ENCODE measurements around the gene GRAMD4. TPM values are rescaled to one million over a fixed set of nuclear protein-coding genes. Genes with fewer than 3 reads are reported as not detected.

The GRAMD4 gene
- total RNA-seq, 1 donor from 2014 or later: 36.8 TPM

DNA sequence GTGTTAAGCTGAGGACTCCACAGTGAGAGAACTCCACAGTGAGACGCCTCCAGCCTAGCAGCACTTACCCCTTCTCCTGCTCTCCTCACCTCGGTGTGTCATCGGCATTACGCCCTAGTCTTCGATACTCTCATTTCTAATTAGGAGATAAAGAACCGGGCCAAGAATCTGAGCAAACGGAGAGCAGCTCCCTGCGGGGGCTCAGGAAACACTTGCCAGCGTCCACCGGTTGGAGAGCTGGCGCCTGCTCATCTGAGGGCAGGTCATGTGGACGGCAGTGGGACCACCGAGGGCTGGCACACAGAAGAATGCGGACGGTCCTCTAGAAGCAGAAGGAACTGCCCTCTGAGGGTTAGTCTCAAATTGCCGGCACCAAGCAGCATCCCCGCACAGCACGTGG lies 104.9 kb downstream of the GRAMD4 start:
- no peak overlapping the region for H3K4me3 ChIP-seq (ENCODE audit: low read depth, low read length)
- TF ChIP-seq, protein P1, sequence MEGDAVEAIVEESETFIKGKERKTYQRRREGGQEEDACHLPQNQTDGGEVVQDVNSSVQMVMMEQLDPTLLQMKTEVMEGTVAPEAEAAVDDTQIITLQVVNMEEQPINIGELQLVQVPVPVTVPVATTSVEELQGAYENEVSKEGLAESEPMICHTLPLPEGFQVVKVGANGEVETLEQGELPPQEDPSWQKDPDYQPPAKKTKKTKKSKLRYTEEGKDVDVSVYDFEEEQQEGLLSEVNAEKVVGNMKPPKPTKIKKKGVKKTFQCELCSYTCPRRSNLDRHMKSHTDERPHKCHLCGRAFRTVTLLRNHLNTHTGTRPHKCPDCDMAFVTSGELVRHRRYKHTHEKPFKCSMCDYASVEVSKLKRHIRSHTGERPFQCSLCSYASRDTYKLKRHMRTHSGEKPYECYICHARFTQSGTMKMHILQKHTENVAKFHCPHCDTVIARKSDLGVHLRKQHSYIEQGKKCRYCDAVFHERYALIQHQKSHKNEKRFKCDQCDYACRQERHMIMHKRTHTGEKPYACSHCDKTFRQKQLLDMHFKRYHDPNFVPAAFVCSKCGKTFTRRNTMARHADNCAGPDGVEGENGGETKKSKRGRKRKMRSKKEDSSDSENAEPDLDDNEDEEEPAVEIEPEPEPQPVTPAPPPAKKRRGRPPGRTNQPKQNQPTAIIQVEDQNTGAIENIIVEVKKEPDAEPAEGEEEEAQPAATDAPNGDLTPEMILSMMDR (conservative IDR thresholded peaks at IDR 0.05; ENCODE audit: low read depth, low read length): no peak
- DNase-seq (ENCODE audit: low read depth): no peak

DNA sequence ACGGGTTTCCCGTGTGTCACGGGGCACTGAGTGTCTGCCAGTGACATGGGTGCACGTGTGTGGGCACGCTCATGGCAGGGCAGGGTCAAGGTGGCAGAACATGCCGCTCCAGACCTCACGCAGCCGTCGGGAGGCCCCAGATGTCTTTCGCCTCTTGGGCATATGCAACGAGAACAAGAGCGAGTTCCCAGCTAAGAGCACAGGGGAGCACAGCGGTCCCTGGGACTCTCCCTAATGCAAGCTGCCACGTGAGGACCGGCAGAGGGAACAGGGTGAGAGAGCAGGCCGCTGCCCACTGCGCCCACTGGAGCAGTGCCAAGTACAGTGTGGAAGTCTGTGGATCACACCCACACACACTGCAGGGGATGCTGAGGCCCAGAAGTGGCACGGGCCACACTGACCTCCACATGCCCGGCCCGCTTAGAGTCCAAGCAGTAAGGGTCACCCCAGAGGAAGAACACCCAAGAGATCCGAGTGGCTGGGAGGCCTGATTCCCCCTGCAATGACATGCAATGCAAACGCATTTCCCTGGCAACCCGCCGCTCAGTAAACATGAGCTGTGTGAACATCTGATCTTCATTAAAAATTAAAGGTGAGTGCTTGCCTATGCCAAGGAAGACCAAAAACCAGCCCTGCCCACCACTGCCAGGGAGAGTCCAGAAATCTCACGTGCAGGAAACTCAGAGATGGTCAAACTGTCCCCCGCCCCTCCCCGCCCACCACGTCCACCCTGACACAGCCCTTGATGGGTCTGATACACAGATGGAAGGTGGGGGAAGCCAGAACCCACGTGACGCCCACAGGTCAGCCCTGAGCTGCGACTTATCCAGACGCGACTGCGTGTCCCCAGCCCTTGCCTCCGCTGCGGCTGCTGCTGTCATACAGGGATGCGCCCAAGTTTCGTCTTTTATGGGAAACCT lies 106.1 kb downstream of the GRAMD4 start:
- no peak overlapping the region for H3K4me3 ChIP-seq (ENCODE audit: low read depth, low read length)
- TF ChIP-seq, protein P1 (conservative IDR thresholded peaks at IDR 0.05; ENCODE audit: low read depth, low read length): no peak
- no peak for DNase-seq (ENCODE audit: low read depth)

DNA sequence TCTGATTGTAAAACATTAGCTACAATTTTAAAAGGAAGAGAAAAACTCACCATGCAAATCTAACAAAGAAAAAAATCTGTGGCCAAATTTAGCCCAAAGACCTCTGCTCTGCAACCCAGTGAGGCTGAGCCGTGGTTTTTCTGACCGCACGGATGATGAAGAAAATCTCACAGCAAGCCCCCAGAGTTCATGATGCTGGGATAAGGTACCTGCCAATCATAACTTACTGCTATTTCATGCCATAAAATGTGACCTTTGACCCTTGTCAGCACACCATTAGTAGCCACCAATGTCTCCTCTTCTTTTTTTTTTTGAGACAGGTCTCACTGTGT lies 106.8 kb downstream of the GRAMD4 start:
- DNase-seq (ENCODE audit: low read depth): no peak
- H3K4me3 ChIP-seq (ENCODE audit: low read depth, low read length): no peak overlapping the region
- TF ChIP-seq, protein P1 (conservative IDR thresholded peaks at IDR 0.05; ENCODE audit: low read depth, low read length): no peak

DNA sequence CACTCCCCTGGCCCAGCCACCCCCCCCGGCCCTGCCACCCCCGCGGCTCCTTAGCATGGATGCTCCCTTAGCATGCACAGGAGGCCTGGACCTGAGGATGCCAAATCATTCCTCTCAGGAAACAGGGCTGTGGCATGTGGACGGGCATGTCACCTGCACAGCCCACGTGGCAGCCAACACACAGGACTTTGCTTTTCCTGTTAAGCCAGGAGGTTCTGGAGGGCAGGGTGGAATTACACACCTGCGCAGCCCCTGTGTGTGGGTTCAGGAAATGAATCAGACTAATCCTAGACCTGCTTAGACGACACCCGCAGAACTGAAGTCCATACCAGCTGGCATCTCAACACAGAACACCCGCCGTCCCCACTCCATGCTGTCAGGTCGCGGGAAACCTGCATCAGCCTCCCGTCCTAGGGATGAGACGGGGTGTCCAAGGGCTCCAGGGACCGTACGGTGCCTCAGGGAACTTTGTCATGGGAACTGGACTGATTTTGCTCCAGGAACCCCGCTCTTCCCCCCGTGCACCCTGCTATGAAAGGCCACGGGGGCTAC lies 107.7 kb downstream of the GRAMD4 start:
- no peak overlapping the region for H3K4me3 ChIP-seq (ENCODE audit: low read depth, low read length)
- no peak for DNase-seq (ENCODE audit: low read depth)
- TF ChIP-seq, protein P1 (conservative IDR thresholded peaks at IDR 0.05; ENCODE audit: low read depth, low read length): no peak

DNA sequence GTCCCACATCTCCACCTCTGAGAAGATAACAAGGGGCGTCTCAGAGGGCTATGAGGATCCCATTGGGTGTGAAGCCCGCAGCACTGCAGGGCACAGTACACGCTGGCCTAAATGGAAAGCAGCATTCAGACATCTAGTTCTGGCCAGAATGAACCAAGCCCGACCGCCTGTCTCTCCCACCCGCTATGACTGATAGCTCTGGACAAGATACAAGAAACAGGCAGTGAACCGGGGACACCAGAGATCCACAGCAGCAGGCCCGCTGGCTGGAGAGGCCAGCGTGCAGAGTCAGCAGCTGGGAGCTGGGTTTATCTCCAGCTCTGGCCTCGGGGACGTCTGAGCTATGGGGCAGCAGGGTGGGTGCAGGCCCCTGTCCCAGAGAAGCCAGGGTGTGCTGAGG lies 108.3 kb downstream of the GRAMD4 start:
- TF ChIP-seq, protein P1 (conservative IDR thresholded peaks at IDR 0.05; ENCODE audit: low read depth, low read length): no peak
- H3K4me3 ChIP-seq (ENCODE audit: low read depth, low read length): no peak overlapping the region
- DNase-seq (ENCODE audit: low read depth): no peak

Other genes with a start within 250 kb of the GRAMD4 start
- 33.7 and 85.0 TPM in 2 replicates for gene CELSR1, start 82.8 kb upstream of the GRAMD4 start, total RNA-seq
- 22.6 and 40.9 TPM in 2 replicates for gene CERK, start 117.9 kb downstream of the GRAMD4 start, total RNA-seq
- 16.6 and 22.7 TPM in 2 replicates for gene TBC1D22A, start 142.3 kb downstream of the GRAMD4 start, total RNA-seq